SK-N-SH (cell line): Measurements from ENCODE around the gene COL23A1.

Source experiments
- CHD2 ChIP-seq: fragments of 150-350 bp; IDR thresholded peaks from 2 replicates; pipeline ENCODE4 v1.6.1; 2018; ENCODE audit warnings: low read length; ENCODE audit not compliant: partially characterized antibody
- EP300 ChIP-seq, 2 experiments: IDR thresholded peaks; 2 replicates each; pipeline versions ENCODE4 v1.4.0 to v1.6.1; 2012; ENCODE audit warnings: borderline replicate concordance in 1 of 2, low read depth in 1 of 2, low read length in 1 of 2
- EZH2phosphoT487 ChIP-seq: fragments of 200-600 bp; sonication (generic); IDR thresholded peaks from 2 replicates; pipeline ENCODE4 v1.6.1; 2017; ENCODE audit warnings: low read depth, mixed run types, mild to moderate bottlenecking, antibody characterized with exemption, moderate library complexity, borderline replicate concordance
- FOXM1 ChIP-seq: IDR thresholded peaks from 2 replicates; pipeline ENCODE4 v1.4.0; 2012; ENCODE audit warnings: low read depth, mild to moderate bottlenecking
- NRF1 ChIP-seq: IDR thresholded peaks from 2 replicates; pipeline ENCODE4 v1.6.1; 2012; ENCODE audit warnings: low read depth, mild to moderate bottlenecking, low read length
- RAD21 ChIP-seq: IDR thresholded peaks from 2 replicates; pipeline ENCODE4 v1.6.1; 2012; ENCODE audit warnings: mild to moderate bottlenecking, low read length
- RFX5 ChIP-seq: IDR thresholded peaks from 2 replicates; pipeline ENCODE4 v1.6.1; 2012; ENCODE audit warnings: mild to moderate bottlenecking, improper control_type of control experiment, low read length
- SIN3A ChIP-seq: IDR thresholded peaks from 2 replicates; pipeline ENCODE4 v1.6.1; 2012; ENCODE audit warnings: low read depth, mild to moderate bottlenecking, low read length, moderate library complexity, borderline replicate concordance
- TAF1 ChIP-seq: IDR thresholded peaks from 2 replicates; pipeline ENCODE4 v1.6.1; 2012; ENCODE audit warnings: low read depth, mild to moderate bottlenecking, low read length, moderate library complexity, borderline replicate concordance
- YY1 ChIP-seq: IDR thresholded peaks from 2 replicates; pipeline ENCODE4 v1.4.0; 2012; ENCODE audit warnings: low read depth, mild to moderate bottlenecking
- TF ChIP-seq, protein P1 (sequence below): fragments of 200-600 bp; sonication (generic); IDR thresholded peaks from 2 replicates; pipeline ENCODE4 v1.6.1; 2017; ENCODE audit warnings: antibody characterized with exemption, mild to moderate bottlenecking, moderate library complexity
- TF ChIP-seq, protein P2 (sequence below): IDR thresholded peaks from 2 replicates; pipeline ENCODE4 v1.4.0; 2012; ENCODE audit warnings: low read depth, borderline replicate concordance

DNA sequence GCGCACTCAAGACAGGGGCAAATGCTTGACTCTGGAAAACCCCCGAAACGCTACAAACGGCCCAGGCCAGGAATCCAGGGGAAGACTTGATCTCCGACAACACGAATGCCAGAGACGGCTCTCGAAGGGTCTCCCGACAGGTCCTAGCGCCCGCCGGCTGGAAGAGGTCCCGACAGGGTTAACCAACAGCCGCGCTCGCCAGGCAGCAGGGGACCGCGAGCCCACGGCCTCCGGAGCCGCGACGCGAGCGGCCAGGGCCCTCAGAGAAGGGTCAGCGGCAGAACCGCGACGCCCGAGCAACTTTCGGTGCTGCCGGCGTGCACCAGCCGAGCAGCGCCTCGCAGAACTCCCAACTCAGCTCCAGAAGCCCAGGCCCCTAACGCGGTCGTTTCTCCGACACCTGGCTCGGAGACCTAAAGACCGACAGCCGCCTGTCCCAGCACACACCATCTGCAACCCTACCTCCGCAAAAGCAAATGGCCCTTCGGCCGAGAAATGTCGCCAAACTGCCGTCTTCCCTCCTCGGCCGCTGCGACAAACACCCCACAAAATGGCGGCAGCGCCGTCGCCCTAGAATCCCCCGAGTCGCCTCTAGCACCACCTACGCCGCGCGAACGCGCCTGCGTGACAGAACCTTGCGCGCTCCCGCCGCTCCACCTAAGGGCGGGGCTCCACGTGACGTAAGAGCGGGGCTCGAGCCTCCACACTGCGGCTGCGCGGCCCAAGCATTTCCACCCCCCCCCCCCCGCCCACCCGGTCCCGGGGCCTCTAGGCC, 36.5 kb upstream of the COL23A1 start, which contains the start of gene CLK4:
- TF ChIP-seq RFX5 (no peak), YY1 (peak; percentile 90), CHD2 (no peak), EZH2phosphoT487 (no peak), SIN3A (peak; percentile 81), EP300 (IDR thresholded peaks at IDR 0.05; ENCODE audit: borderline replicate concordance in 1 of 2, low read depth in 1 of 2, low read length in 1 of 2) (no peak), NRF1 (peak; percentile 74), TAF1 (peak; percentile 79), RAD21 (no peak), FOXM1 (0 out of 2 replicates have a peak, but pooled peaks have one; percentile 32)
- TF ChIP-seq, protein P1, sequence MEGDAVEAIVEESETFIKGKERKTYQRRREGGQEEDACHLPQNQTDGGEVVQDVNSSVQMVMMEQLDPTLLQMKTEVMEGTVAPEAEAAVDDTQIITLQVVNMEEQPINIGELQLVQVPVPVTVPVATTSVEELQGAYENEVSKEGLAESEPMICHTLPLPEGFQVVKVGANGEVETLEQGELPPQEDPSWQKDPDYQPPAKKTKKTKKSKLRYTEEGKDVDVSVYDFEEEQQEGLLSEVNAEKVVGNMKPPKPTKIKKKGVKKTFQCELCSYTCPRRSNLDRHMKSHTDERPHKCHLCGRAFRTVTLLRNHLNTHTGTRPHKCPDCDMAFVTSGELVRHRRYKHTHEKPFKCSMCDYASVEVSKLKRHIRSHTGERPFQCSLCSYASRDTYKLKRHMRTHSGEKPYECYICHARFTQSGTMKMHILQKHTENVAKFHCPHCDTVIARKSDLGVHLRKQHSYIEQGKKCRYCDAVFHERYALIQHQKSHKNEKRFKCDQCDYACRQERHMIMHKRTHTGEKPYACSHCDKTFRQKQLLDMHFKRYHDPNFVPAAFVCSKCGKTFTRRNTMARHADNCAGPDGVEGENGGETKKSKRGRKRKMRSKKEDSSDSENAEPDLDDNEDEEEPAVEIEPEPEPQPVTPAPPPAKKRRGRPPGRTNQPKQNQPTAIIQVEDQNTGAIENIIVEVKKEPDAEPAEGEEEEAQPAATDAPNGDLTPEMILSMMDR = no peak
- TF ChIP-seq, protein P2, sequence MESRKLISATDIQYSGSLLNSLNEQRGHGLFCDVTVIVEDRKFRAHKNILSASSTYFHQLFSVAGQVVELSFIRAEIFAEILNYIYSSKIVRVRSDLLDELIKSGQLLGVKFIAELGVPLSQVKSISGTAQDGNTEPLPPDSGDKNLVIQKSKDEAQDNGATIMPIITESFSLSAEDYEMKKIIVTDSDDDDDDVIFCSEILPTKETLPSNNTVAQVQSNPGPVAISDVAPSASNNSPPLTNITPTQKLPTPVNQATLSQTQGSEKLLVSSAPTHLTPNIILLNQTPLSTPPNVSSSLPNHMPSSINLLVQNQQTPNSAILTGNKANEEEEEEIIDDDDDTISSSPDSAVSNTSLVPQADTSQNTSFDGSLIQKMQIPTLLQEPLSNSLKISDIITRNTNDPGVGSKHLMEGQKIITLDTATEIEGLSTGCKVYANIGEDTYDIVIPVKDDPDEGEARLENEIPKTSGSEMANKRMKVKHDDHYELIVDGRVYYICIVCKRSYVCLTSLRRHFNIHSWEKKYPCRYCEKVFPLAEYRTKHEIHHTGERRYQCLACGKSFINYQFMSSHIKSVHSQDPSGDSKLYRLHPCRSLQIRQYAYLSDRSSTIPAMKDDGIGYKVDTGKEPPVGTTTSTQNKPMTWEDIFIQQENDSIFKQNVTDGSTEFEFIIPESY = no peak
